Ascending aorta (tissue), 2 donors: ENCODE data around the gene ITGB3BP. TPM values are rescaled to one million over a fixed set of nuclear protein-coding genes. Genes with fewer than 3 reads are reported as not detected.
"Not testable (repeated sequence)": the region's sequence is repeated elsewhere in the genome, so short reads cannot be mapped to it uniquely, and the experiment has no call there.

Experiments used
- DNase-seq, 2 donors: peaks; one replicate each; pipeline ENCODE4 v3.0.0-alpha.2; 2019; ENCODE audit warnings: low spot score in 2 of 2
- H3K27ac ChIP-seq, 2 donors: fragments of 200-600 bp; sonication (generic); one replicate each; pipeline ENCODE4 v1.5.1; 2016 to 2017; ENCODE audit warnings: mild to moderate bottlenecking in 1 of 2
- H3K27me3 ChIP-seq: fragments of 200-600 bp; sonication (generic); one replicate; pipeline ENCODE4 v1.5.1; 2017
- H3K36me3 ChIP-seq, 2 donors: fragments of 200-600 bp; sonication (generic); one replicate each; pipeline ENCODE4 v1.5.1; 2016
- H3K4me1 ChIP-seq, 2 donors: fragments of 200-600 bp; sonication (generic); one replicate each; pipeline ENCODE4 v1.5.1; 2016 to 2017; ENCODE audit warnings: mild to moderate bottlenecking in 1 of 2
- H3K4me3 ChIP-seq, 2 donors: fragments of 200-600 bp; sonication (generic); one replicate each; pipeline ENCODE4 v1.5.1; 2016 to 2017; ENCODE audit warnings: mild to moderate bottlenecking in 1 of 2
- H3K9me3 ChIP-seq, 2 donors: fragments of 200-600 bp; sonication (generic); one replicate each; pipeline ENCODE4 v1.5.1; 2016
- CTCF ChIP-seq, 3 experiments: fragments of 200-600 bp in 2 of 3; fragments of 450-650 bp in 1 of 3; sonication (generic) in 2 of 3; IDR thresholded peaks; one replicate each; pipeline ENCODE4 v1.5.1; 2016 to 2019; ENCODE audit warnings: antibody characterized with exemption in 3 of 3, mild to moderate bottlenecking in 1 of 3, moderate library complexity in 1 of 3
- intact Hi-C: fragments of 100-400 bp; cut with DNase I; formaldehyde crosslinking; loops from one replicate; pipeline ENCODE4 v1.15.1; 2023
- total RNA-seq: library from RNA; depleted of rRNA; stranded (reverse); fragments of >200 nt; gene quantifications from one replicate; pipeline ENCODE4 v1.1.0, GENCODE V29; 2016

ITGB3BP gene
- total RNA-seq = 4.2 TPM

- DNase-seq = peak; percentile 52 to 88
- Histone ChIP-seq H3K27me3 (no peaks in the 10 kb centered on the region), H3K4me1 (peaks cover 2 to 12% of the 10 kb centered on the region in 2 donors), H3K27ac (peak within 1 kb of the TSS; percentile 85 to 92), H3K36me3 (peaks cover 0 to 4% of the 10 kb centered on the region in 2 donors), H3K4me3 (peak within 1 kb of the TSS; percentile 64 to 87), H3K9me3 (no peaks in the 10 kb centered on the region)
- TF ChIP-seq CTCF (IDR thresholded peaks at IDR 0.05) = no peak
- intact Hi-C loops = no loop called here
These were observed at the start of gene ITGB3BP, which contains the start of gene EFCAB7 for GRCh38 chr1:63522891-63523728. ITGB3BP (minus strand) TSS chr1:63523225; CDS start chr1:63523133, 92 bp downstream. EFCAB7 (plus strand) TSS chr1:63523525; CDS start chr1:63525573, 2,048 bp downstream.

- H3K9me3 ChIP-seq, intact Hi-C loops, H3K36me3 ChIP-seq, H3K4me1 ChIP-seq, H3K27me3 ChIP-seq, H3K4me3 ChIP-seq, H3K27ac ChIP-seq, DNase-seq: not testable (repeated sequence)
These were observed 49.7 kb upstream of the ITGB3BP start for GRCh38 chr1:63572686-63573085.

GRCh38 chr1:63569640-63570316 is 46.8 kb upstream of the ITGB3BP start:
- no peak for TF ChIP-seq CTCF (IDR thresholded peaks at IDR 0.05)
- Histone ChIP-seq H3K27ac (no peak overlapping the region), H3K4me3 (no peak overlapping the region), H3K27me3 (no peaks in the 10 kb centered on the region), H3K9me3 (no peaks in the 10 kb centered on the region), H3K4me1 (no peaks in the 10 kb centered on the region), H3K36me3 (no peaks in the 10 kb centered on the region)
- no peak for DNase-seq
- intact Hi-C loops = no loop called here

GRCh38 chr1:63569068-63569467 is 46.0 kb upstream of the ITGB3BP start:
- Histone ChIP-seq H3K36me3 (no peaks in the 10 kb centered on the region), H3K27me3 (no peaks in the 10 kb centered on the region), H3K9me3 (no peaks in the 10 kb centered on the region), H3K27ac (no peak overlapping the region), H3K4me3 (no peak overlapping the region), H3K4me1 (no peaks in the 10 kb centered on the region)
- TF ChIP-seq CTCF (IDR thresholded peaks at IDR 0.05) = no peak
- intact Hi-C loops = no loop called here
- no peak for DNase-seq

GRCh38 chr1:63563745-63564144 is 40.7 kb upstream of the ITGB3BP start:
- no peak for DNase-seq
- Histone ChIP-seq H3K4me1 (no peaks in the 10 kb centered on the region), H3K27ac (no peak overlapping the region), H3K4me3 (no peak overlapping the region), H3K9me3 (no peaks in the 10 kb centered on the region), H3K27me3 (no peaks in the 10 kb centered on the region), H3K36me3 (peaks cover 0 to 3% of the 10 kb centered on the region in 2 donors)
- intact Hi-C loops = no loop called here
- TF ChIP-seq CTCF (IDR thresholded peaks at IDR 0.05) = no peak

- Histone ChIP-seq H3K4me1 (no peaks in the 10 kb centered on the region), H3K9me3 (no peaks in the 10 kb centered on the region), H3K4me3 (no peak overlapping the region), H3K36me3 (peaks cover 0 to 3% of the 10 kb centered on the region in 2 donors), H3K27me3 (no peaks in the 10 kb centered on the region), H3K27ac (no peak overlapping the region)
- intact Hi-C loops = no loop called here
- TF ChIP-seq CTCF (IDR thresholded peaks at IDR 0.05) = no peak
- DNase-seq = no peak
These were observed 36.3 kb upstream of the ITGB3BP start for GRCh38 chr1:63559357-63559756.
